Iris pigment epithelial cell (primary cell): ENCODE data around the gene C1orf216.
"Not testable (repeated sequence)": the region's sequence is repeated elsewhere in the genome, so short reads cannot be mapped to it uniquely, and the experiment has no call there.

Source experiments
- DNase-seq: peaks from one replicate; pipeline ENCODE4 v3.0.0-alpha.2; 2011; ENCODE audit warnings: low read depth

The C1orf216 gene

DNA sequence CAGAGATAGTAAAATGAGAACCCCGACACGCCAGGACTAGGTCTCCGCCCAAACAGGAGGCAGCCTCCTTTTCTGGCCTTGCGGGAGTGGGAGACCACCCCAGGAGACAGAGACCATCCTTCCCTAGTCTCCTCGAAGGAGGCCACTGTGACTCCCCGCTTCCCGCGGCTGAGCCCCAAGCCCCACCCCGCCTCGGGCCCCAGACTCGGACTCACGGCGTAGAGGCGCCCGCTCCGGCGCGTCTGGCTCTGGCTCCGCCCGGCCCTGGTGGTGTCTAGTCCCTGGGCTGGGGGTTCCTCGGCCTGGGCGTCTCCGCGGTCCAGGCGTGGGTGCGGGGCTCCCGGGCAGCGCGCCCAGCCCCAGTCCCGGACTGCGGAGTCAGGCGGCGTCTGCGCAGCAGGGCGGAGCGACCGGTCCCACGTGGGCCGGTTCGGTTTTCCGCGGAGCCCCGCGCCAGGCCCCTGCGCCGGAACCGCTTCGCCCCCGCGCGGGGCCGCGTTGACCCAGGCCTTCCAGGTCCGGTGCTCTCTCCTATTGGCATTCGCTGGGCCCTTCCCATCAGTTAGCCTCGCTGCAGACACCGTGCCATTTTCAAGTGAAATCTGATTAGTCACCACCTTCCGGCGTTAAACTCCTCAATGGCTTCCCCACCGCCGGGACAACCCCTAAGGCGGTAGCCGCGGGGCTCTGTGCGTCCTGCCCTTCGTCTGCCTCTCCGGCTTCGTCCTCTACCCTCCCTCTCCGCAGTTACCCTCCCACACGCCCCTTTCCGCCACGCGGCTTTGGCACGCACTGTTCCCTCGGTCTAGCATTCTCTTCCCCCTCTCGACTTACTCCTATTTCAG lies at the start of gene C1orf216:
Gene C1orf216, minus strand, starts transcription at position 393 of the 845 bp plus-strand sequence. CDS start 2,563 bp downstream, outside the sequence.
- peak; percentile 87 for DNase-seq

DNA sequence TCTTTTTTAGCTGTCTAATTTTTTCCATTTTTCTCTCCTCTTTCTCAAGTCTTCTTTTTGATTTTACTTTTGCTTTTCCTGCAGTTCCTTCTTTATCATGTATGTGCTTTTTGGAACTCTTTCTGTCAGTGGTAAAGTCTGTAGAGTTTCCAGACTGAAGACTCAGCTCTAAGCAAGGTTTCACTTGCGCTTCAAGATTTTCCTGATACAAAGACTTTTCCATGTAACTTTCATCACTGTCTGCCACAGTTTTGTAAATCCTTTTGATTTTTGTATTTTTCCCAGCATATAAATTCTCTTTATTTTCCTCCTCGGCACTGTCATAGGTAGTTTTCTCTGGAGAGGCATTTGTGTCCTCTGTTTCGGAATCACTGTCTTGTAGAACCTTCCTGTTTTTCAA lies 45.6 kb upstream of the C1orf216 start:
- no peak for DNase-seq

DNA sequence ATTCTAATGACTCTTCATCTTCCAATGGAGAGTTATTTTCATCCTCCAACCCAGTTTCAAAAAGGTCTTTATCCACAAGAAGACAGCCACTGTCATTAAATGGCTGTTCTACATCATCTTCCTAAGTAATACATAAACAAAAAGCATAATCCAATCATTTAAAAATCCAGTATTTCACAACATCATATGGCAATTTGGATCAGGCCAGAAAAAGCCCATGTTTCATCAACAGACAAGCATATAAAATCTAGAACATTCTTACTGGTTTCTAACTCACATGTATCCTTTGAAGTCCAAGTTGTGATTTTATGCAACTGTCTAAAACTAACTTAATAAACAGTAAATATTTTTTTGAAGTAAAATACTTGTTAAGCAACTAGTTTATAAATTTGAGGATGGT lies 44.5 kb upstream of the C1orf216 start:
- DNase-seq = peak; percentile 34

- no peak for DNase-seq
These were observed 43.5 kb upstream of the C1orf216 start for GRCh38 chr1:35762141-35762540.

- DNase-seq = no peak
These were observed 37.4 kb upstream of the C1orf216 start for GRCh38 chr1:35756064-35756463.

DNA sequence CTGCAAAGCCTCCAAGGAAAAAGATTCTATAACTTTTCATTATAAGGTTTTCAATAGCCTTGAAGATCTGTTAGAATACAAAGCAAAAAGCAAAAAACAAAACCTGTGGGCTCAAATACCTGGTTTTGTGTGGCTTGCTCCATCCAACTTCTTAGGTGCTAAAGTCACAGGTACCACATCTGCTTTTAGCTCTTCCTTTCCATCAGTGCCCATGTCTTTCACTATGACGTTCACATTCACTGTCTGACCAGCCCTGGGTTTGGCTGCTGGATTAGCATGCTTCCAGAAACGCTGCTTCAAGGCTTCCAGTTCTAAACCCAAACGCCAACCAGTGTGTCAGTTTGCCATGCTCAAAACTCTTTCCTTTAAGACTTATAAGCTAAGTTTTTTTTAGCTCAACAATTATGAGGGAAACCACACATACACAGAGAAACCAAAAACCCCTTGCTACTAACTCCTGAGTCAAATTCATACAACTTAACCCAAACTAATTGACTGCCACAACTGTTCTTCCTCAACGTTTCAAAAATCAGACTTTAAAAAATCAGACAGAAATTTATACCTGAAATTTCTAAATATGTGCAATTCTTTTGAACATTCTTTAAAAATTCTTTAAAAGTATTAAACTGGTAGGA lies 35.1 kb upstream of the C1orf216 start:
- no peak for DNase-seq

GRCh38 chr1:35748326-35748725 lies 29.6 kb upstream of the C1orf216 start:
- peak; percentile 18 for DNase-seq

DNA sequence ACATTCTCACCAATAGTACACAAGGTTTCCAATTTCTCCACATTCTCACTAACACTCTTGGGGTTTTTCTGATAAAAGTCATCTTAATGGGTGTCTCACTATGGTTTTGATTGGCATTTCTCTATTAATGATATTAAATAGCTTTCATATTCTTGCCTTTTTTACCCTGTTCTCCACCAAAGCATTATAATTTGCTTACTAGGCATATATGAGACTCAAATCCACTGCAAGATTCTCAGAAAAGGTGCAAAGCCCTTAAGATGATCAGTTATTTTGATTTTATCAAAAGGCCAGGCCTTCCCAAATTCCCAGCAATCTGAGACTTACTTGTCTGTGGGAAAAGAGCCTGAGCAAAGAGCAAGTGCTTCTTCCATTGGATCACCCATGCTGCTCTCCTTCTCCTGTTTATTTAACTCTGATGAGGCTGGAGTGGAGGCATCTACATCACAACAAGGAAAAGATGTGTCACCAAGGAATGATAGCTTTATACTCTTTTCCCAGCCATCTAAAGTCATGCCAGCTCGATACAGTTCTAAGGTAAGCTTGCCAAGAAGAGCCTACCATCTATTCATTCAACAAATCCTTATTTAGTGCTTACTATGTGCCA lies 26.5 kb upstream of the C1orf216 start:
- DNase-seq = peak; percentile 6

DNA sequence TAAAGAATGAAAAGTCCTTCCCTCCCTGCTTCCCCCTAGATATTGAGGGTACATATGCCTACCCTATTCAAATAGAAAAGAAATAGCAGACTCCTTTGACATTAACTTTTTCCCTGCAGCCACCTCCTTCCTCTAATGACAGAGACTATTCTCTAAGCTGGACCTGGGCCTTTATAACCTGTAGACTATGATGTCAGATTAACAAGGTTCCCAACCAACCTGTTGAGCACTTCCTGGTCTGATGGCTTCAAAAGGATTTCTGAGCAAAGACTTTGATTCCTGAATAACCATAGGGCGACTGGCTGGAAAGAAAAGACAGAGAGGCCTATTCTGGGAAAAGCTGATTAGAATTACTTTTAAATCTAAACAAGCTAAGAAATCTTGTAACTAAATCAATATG lies 18.4 kb upstream of the C1orf216 start:
- no peak for DNase-seq

DNA sequence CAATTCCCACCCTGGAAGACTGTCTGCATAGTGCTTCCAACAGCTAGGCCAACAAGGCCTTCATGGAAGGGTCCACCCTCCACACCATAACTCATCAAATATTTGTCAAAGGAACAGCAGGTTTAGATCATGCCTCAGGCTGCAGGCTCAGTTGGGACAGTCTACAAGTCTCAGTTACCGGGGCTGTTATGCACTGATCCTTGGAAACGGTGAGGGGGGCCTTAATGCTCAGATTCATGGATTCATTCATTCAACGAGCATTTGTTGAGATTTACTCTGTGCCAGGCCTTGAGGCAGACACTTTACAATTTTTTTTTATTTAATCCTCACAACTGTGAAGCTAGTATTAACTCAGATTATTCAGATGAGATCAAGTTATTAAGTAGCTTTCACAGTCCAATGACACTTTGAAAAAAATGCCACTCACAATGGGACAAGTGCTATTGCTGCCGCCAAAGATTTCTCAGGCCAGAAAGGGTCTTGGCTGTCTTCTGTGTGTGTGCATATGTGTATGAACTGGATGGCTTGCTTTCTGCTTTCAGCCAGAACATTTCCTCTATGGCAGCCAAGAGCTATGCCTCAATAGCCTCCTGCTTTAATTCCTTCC lies 8.9 kb upstream of the C1orf216 start:
- DNase-seq = no peak

GRCh38 chr1:35726450-35727433 lies 8.1 kb upstream of the C1orf216 start:
- DNase-seq = peak; percentile 53

- peak; percentile 53 for DNase-seq
These were observed 6.9 kb upstream of the C1orf216 start for GRCh38 chr1:35725596-35725995.

GRCh38 chr1:35717911-35718476 lies 690 bp downstream of the C1orf216 start:
- peak; percentile 75 for DNase-seq

DNA sequence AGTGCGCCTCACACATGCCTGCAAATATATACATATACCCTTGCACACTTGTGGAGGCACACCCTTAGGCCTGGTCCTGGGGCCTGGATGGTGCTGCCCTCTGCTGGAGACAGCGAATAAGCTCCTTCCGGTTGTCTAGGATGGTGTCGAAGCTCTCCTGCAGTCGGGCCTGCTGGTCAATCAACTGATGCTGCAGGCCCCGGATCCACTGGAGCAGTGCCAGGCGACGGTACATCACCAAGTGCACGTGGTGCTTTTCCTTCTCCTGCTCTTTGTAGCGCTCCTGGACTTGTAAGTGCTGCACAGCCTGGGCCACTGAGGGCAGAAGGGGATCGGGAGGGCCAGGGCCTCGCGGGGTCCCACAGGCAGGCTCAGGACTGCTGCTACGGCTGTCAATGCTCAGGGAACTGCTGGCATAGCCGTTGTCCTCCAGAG lies 3.1 kb downstream of the C1orf216 start:
- DNase-seq = peak; percentile 79

DNA sequence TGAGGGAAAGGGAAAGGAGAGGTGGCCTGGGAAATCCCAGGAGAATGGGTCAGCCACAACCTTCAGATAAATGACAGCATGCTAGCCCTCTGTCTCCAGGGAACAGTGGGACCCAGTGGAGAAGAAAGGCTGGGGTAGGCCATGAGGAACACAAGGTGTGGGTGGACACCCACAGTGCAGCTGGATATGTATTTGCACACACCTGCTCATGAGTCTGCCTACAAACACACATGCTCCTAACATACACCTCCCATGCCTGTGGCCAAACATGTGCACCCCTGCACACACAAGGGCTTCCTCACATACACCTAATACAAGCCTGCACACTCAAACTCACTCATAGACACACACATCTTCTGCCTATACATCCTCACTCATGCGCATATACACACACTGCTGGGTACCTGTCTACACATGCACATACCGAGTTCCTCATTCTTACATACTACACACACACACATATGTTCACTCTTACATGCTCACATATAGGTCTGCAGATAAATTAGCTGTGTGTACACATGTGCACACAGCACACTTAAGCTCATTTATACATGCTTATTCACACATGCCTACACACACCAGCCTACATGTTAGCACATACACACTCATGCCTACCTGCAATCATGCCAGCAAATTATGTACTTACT lies 3.6 kb downstream of the C1orf216 start:
- no peak for DNase-seq

DNA sequence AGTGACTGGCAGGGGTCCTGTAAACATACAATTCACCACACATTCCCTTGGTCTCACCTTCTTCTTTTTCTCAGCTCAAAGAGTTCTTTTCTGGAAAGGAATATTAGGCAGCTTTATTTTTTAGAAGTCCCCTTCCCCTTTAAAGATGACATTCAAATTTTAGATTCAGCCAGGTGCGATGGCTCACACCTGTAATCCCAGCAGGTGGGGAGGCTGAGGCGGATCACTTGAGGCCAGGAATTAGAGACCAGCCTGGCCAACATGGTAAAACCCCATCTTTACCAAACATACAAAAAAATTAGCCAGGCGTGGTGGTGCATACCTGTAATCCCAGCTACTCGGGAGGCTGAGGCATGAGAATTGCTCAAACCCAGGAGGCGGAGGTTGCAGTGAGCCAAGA lies 7.6 kb downstream of the C1orf216 start:
- not testable (repeated sequence) for DNase-seq

GRCh38 chr1:35708952-35709351 lies 9.7 kb downstream of the C1orf216 start:
- DNase-seq = no peak

GRCh38 chr1:35708441-35708921 lies 10.2 kb downstream of the C1orf216 start:
- DNase-seq = no peak

DNA sequence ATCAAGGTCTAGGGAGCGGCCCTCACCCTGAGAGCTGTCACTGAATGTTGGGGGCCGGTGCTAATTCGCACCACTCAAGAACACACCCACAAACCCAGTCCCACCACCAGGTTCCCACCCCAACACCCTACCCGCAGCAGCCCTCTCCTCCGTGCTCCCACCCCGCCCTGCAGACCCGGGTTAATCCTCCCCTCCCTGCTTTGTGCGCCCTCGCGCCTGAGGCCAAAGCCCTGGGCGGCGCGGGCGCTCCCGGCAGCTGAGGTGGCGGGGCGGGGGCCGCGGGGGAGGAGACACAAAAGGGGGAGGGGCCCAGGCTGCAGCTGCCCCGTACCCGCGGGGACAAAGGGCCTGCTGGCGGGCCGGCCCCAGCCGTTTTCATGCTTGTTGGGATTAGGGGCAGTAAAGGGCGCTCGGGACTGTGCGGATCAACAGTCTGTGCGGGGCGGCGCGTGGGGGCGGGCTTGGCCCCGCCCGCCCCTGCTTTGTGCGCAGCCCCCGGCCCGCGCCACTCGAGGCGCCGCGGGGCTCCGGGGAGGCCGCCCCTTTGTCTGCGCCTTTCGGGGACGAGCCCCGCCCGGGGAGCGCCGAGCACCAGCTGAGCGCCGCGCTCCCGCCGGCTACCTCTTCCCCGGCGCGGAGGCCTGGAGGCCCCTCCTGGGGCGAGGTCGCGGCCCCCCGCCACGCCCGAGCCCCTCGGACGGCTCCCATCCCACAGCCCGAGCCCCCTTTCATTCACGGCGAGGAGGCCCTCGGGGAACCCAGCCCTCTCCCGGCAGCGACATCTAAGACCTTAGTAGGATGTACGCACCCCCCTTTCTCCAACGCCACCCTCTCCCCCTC lies 10.9 kb downstream of the C1orf216 start:
- no peak for DNase-seq
